Activated CD8-positive, alpha-beta memory T cell treated with anti-CD3 and anti-CD28 coated beads, Interleukin-2, amount 50 U/mL, for 24 hours (primary cell): ENCODE measurements around the gene PTCH1.

ENCODE experiments used
- DNase-seq: peaks from one replicate; pipeline ENCODE4 v3.0.0-alpha.2; 2020; ENCODE audit errors: extremely low read depth

Gene PTCH1

DNA sequence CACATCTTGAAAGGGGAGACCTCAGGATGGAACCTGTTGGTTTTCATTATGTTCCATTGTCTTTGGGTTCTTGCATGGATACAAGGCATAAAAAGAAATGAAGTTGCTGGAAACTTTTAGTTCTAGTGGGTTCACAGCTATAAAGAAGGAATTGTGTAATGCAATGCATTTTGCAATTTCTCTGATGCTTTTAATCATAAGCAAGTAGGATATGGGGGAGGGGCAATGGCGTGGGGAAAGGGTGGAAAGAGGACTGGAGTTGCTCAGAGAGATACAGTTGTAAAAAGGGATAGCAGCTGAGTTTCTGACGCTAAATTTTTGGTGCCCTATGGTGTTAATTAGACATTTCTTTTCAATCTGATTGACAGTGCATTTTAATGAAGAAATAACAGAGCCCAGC lies 110.7 kb downstream of the PTCH1 start:
- DNase-seq = no peak

GRCh38 chr9:95399261-95399660 lies 117.5 kb downstream of the PTCH1 start:
- no peak for DNase-seq
